Naive thymus-derived CD8-positive, alpha-beta T cell (primary cell): ENCODE data around the gene DUSP18. TPM values are rescaled to one million over a fixed set of nuclear protein-coding genes. Genes with fewer than 3 reads are reported as not detected.
"Not testable (repeated sequence)": the region's sequence is repeated elsewhere in the genome, so short reads cannot be mapped to it uniquely, and the experiment has no call there.

Source experiments
- ATAC-seq, 2 donors: fragments of 150-1000 bp; cut with Tn5 transposase in 1 of 2; sonication (Bioruptor Pico), chemical (Tn5 transposase) in 1 of 2; 1 replicate in 1 of 2; 2 replicates in 1 of 2; pipeline ENCODE4 v1.10.0; 2021; ENCODE audit warnings: mild to moderate bottlenecking in 2 of 2, moderate library complexity in 2 of 2
- POLR2A ChIA-PET: fragments of 350-600 bp; sonication (Branson Sonifier 250); formaldehyde crosslinking; loops from one replicate; lab custom pipeline; 2021; ENCODE audit warnings: antibody characterized with exemption; lab: Charles Lee
- DNase-seq, 10 donors: peaks; one replicate each; pipeline versions ENCODE4 v3.0.0 to v3.0.0-alpha.2; 2020 to 2022
- H3K27ac Mint-ChIP-seq, 10 donors: one replicate each; pipeline ENCODE4 v1.8.0; 2020 to 2022; ENCODE audit warnings: mild to moderate bottlenecking in 10 of 10, mixed read lengths in 10 of 10, moderate library complexity in 4 of 10, inconsistent platforms in 1 of 10
- H3K27me3 Mint-ChIP-seq, 5 donors: one replicate each; pipeline ENCODE4 v1.8.0; 2021 to 2022; ENCODE audit warnings: mixed read lengths in 5 of 5
- H3K36me3 Mint-ChIP-seq, 3 donors: one replicate each; pipeline ENCODE4 v1.8.0; 2020 to 2022; ENCODE audit warnings: mixed read lengths in 3 of 3, mild to moderate bottlenecking in 2 of 3, inconsistent platforms in 1 of 3
- H3K4me1 Mint-ChIP-seq, 4 donors: one replicate each; pipeline ENCODE4 v1.8.0; 2021 to 2022; ENCODE audit warnings: mixed read lengths in 4 of 4
- H3K4me3 Mint-ChIP-seq, 10 donors: one replicate each; pipeline ENCODE4 v1.8.0; 2020 to 2022; ENCODE audit warnings: mild to moderate bottlenecking in 10 of 10, mixed read lengths in 10 of 10, moderate library complexity in 6 of 10, inconsistent platforms in 1 of 10
- H3K9me3 Mint-ChIP-seq, 9 donors: one replicate each; pipeline ENCODE4 v1.8.0; 2020 to 2022; ENCODE audit warnings: mixed read lengths in 9 of 9, mild to moderate bottlenecking in 3 of 9, inconsistent platforms in 1 of 9, moderate library complexity in 1 of 9
- polyA plus RNA-seq, 3 donors: library from polyadenylated mRNA; unstranded; fragments of 300-500 nt; fragmentation: Illumina TruSeq; gene quantifications; one replicate each; pipeline ENCODE4 v1.2.3, GENCODE V29; 2021
- total RNA-seq, 8 experiments: library from RNA in 2 of 8; stranded (reverse) in 2 of 8; gene quantifications; one replicate each; pipeline ENCODE4 v1.2.3 and lab custom pipeline; 2021 to 2026

Gene DUSP18
- total and polyA plus RNA-seq, 5 experiments from 2014 or later, result 5.1 to 18.6 (median 7.8) TPM

DNA sequence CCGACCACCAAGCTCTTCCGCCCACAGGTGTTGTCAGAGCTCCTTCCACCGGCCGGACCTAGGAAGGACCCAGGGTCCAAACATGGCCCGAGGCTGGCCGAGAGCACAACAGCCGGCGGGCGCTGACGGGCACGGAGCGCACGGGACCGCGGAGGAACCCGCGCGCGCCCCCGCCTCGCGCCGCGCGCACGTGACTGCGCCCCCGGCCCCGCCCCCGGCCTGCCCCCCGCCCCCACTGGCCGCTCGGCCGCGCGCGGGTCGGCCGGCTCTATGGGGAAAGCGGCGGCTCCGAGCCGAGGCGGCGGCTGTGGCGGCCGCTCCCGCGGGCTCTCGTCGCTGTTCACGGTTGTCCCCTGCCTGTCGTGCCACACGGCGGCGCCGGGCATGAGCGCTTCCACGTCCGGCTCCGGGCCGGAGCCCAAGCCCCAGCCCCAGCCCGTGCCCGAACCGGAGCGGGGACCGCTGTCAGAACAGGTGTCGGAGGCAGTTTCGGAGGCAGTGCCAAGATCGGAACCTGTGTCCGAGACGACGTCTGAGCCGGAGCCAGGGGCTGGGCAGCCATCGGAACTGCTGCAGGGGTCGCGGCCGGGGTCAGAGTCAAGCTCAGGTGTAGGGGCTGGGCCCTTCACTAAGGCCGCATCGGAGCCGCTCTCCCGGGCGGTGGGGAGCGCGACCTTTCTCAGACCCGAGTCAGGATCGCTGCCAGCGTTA lies 27.1 kb upstream of the DUSP18 start, which contains the start of gene OSBP2:
Gene OSBP2, plus strand, starts transcription at position 235 of the 711 bp plus-strand sequence. Its CDS starts 36 bp downstream, at position 271.
- peak within 1 kb of the TSS; percentile 89 to 96 (median 94) for H3K4me3 Mint-ChIP-seq
- POLR2A ChIA-PET, result interaction anchor here (0.6 to 1.1 kb wide), 3 partner anchors 56 to 599 kb away, joined by 3 to 5 read pairs (median 5); no protein-coding TSS in a partner anchor

GRCh38 chr22:30694171-30694639 lies 26.5 kb upstream of the DUSP18 start:
- Mint-ChIP-seq H3K9me3 (no peaks in the 10 kb centered on the region), H3K36me3 (no peaks in the 10 kb centered on the region), H3K4me1 (peaks cover 5 to 28% (median 13%) of the 10 kb centered on the region in 4 donors), H3K27ac (peak overlapping the region; percentile 61 to 94 (median 86)), H3K27me3 (peaks cover 0 to 16% (median 3%) of the 10 kb centered on the region in 5 donors), H3K4me3 (peak overlapping the region; percentile 89 to 96 (median 94))
- POLR2A ChIA-PET, result interaction anchor here (0.6 to 1.1 kb wide), 3 partner anchors 58 to 600 kb away, joined by 3 to 5 read pairs (median 4); no protein-coding TSS in a partner anchor
- DNase-seq (peak; percentile 30 to 77 (median 50)), ATAC-seq (peak; percentile 79 to 82)

More for the DNA sequence above, 27.1 kb upstream of the DUSP18 start, which contains the start of gene OSBP2:
- Mint-ChIP-seq H3K27ac (peak within 1 kb of the TSS; percentile 61 to 94 (median 86)), H3K4me1 (peaks cover 5 to 26% (median 13%) of the 10 kb centered on the region in 4 donors), H3K36me3 (no peaks in the 10 kb centered on the region), H3K9me3 (no peaks in the 10 kb centered on the region), H3K27me3 (peaks cover 0 to 16% (median 3%) of the 10 kb centered on the region in 5 donors)
- DNase-seq, result peak in 8 of 10 donors; percentile 5 to 33 (median 22)
- peak; percentile 64 to 72 for ATAC-seq

DNA sequence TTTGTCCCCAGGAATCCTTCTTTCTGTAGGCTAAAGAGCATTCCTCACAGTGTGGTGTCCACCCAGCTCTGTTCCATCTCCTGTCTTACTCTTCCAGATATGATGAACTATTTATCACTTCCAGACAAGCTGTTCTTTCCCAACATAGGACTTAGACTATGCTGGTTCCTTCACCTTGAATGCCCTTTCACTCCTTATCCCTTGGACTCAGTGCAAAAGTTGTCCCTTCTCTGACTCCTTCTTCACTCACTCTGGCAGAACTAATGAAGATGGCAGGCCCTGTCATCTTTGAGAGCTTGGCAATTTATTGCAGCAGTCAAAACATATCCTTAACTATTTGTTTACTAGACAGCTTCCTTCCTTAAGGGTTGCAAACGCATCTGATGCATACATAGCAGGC lies 23.5 kb upstream of the DUSP18 start:
- H3K36me3 Mint-ChIP-seq, result no peaks in the 10 kb centered on the region
- no peaks in the 10 kb centered on the region for H3K9me3 Mint-ChIP-seq
- H3K4me3 Mint-ChIP-seq, result no peak overlapping the region
- H3K27ac Mint-ChIP-seq, result peak overlapping the region in 1 of 10 donors; percentile 13
- DNase-seq (no peak), ATAC-seq (no peak)
- H3K4me1 Mint-ChIP-seq, result peaks cover 5 to 23% (median 13%) of the 10 kb centered on the region in 4 donors
- H3K27me3 Mint-ChIP-seq, result peaks cover 0 to 16% (median 3%) of the 10 kb centered on the region in 5 donors
- POLR2A ChIA-PET, result interaction anchor here (0.5 to 0.6 kb wide), 2 partner anchors 12 to 206 kb away, joined by 3 read pairs; no protein-coding TSS in a partner anchor

DNA sequence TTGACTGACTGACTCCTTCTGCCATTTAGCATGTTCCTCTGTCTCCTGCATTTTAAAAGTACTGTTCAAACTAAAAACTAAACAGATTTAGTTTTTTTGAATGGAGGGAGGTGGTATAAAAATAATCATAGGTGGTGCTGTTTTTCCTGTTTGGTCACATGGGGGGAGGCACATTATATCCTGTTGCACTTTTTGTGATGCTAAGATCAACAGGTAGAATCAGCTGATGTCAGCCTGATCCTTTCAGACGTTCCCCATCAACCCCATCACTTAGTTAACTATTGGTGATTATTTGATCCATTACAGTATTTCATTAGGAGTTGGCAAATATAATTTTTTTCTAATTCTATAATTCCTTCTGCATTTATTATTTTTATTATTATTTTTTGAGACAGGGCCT lies 21.9 kb upstream of the DUSP18 start:
- Mint-ChIP-seq H3K27me3 (peaks cover 0 to 15% (median 3%) of the 10 kb centered on the region in 5 donors), H3K27ac (no peak overlapping the region), H3K4me3 (no peak overlapping the region), H3K36me3 (no peaks in the 10 kb centered on the region), H3K9me3 (no peaks in the 10 kb centered on the region), H3K4me1 (peaks cover 0 to 13% (median 6%) of the 10 kb centered on the region in 4 donors)
- POLR2A ChIA-PET, result no interaction called here
- no peak for ATAC-seq
- no peak for DNase-seq

- Mint-ChIP-seq H3K27ac (no peak overlapping the region), H3K4me3 (no peak overlapping the region), H3K27me3 (peaks cover 0 to 11% (median 3%) of the 10 kb centered on the region in 5 donors), H3K4me1 (peaks cover 0 to 2% (median 0%) of the 10 kb centered on the region in 4 donors), H3K9me3 (no peaks in the 10 kb centered on the region), H3K36me3 (no peaks in the 10 kb centered on the region)
- DNase-seq (no peak), ATAC-seq (no peak)
- POLR2A ChIA-PET, result no interaction called here
Measured at GRCh38 chr22:30687358-30687757, 19.7 kb upstream of the DUSP18 start.

DNA sequence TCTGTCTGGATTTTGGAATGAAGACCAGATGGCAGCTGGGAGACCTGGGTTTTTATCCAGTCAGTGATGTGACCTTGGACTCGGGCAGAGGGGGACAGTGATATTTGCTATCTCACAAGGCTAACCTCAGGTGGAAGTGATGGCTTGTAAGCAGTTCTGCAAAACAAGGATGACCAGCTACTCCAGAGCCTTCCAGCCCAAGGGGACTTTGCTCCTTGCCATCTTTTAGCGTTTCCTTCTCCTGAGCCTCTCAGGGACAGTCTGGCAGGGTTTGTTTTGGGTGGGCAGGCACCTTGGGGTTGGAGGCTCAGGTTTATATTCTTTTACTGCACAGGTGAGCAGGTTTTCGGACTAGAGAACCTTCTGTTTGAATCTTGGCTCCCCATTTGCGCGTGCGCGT lies 17.5 kb upstream of the DUSP18 start:
- peaks cover 0 to 9% (median 0%) of the 10 kb centered on the region in 5 donors for H3K27me3 Mint-ChIP-seq
- no peak overlapping the region for H3K27ac Mint-ChIP-seq
- POLR2A ChIA-PET, result no interaction called here
- no peaks in the 10 kb centered on the region for H3K36me3 Mint-ChIP-seq
- H3K4me3 Mint-ChIP-seq, result no peak overlapping the region
- no peak for DNase-seq
- H3K9me3 Mint-ChIP-seq, result no peaks in the 10 kb centered on the region
- H3K4me1 Mint-ChIP-seq, result peaks cover 0 to 2% (median 0%) of the 10 kb centered on the region in 4 donors
- no peak for ATAC-seq

GRCh38 chr22:30681831-30682230 lies 14.2 kb upstream of the DUSP18 start:
- POLR2A ChIA-PET, result no interaction called here
- H3K27ac Mint-ChIP-seq, result no peak overlapping the region
- no peak for ATAC-seq

GRCh38 chr22:30680991-30681770 lies 13.5 kb upstream of the DUSP18 start:
- POLR2A ChIA-PET, result no interaction called here
- ATAC-seq (no peak), DNase-seq (no peak)
- Mint-ChIP-seq H3K9me3 (no peaks in the 10 kb centered on the region), H3K4me1 (no peaks in the 10 kb centered on the region), H3K27ac (no peak overlapping the region), H3K27me3 (peaks cover 0 to 17% (median 15%) of the 10 kb centered on the region in 5 donors), H3K36me3 (no peaks in the 10 kb centered on the region), H3K4me3 (no peak overlapping the region)

More at GRCh38 chr22:30681831-30682230, 14.2 kb upstream of the DUSP18 start:
- Mint-ChIP-seq H3K4me3 (no peak overlapping the region), H3K9me3 (no peaks in the 10 kb centered on the region), H3K36me3 (no peaks in the 10 kb centered on the region), H3K4me1 (no peaks in the 10 kb centered on the region), H3K27me3 (peaks cover 0 to 17% (median 10%) of the 10 kb centered on the region in 5 donors)
- DNase-seq, result no peak

DNA sequence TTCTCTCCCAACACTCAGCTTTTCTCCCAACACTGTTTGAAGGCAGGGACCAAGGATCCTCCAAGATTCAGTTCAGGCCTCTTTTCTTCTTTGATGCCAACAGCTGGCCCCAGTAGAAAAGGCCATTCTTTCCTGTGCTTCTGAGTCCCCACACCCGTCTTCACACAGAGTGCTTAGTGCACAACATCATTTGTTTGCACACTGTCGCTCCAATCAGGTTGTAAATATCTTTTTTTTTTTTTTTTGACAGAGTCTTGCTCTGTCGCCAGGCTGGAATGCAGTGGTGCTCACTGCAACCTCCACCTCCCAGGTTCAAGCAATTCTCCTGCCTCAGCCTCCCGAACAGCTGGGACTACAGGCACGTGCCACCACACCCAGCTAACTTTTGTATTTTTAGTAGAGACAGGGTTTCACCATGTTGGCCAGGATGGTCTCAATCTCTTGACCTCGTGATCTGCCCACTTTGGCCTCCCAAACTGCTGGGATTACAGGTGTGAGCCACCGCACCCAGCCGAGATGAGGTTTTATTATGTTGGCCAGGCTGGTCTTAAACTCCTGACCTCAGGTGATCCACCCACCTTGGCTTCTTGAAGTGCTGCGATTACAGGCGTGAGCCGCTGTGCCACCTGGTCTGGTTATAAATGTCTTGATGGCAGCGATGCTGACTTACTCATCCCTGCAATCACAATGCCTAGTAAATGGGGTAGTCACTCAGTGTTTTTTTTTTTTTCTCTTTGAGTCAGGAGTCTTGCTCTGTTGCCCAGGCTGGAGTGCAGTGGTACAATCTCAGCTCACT lies 12.4 kb upstream of the DUSP18 start:
- H3K36me3 Mint-ChIP-seq, H3K4me1 Mint-ChIP-seq, H3K9me3 Mint-ChIP-seq, ATAC-seq, DNase-seq, H3K4me3 Mint-ChIP-seq, H3K27ac Mint-ChIP-seq: not testable (repeated sequence)
- peaks cover 0 to 15% (median 14%) of the 10 kb centered on the region in 5 donors for H3K27me3 Mint-ChIP-seq
- POLR2A ChIA-PET, result interaction anchor here (0.6 kb wide), 1 partner anchor 12 kb away, joined by 3 read pairs; no protein-coding TSS in a partner anchor

DNA sequence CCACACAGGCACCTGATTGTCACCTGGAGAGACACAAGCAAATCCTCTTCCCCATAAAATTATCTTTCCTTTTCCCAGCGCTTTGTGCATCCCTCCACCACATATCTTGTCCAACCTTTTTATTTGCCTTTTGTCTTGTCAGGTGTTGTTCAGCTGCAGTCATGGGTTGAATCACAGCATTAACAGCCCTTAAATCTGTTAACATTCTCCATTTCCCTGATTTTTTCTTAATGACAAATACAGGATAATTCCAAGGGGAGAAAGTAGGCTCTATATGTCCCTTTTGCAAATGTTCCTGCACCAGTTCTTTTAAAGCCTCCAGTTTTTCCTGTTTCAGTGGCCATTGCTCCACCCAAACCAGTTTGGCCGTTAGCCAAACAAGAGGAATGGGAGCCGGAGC lies 8.9 kb upstream of the DUSP18 start:
- H3K36me3 Mint-ChIP-seq, H3K9me3 Mint-ChIP-seq, ATAC-seq, H3K4me3 Mint-ChIP-seq, H3K4me1 Mint-ChIP-seq, POLR2A ChIA-PET, DNase-seq: not testable (repeated sequence)
- Mint-ChIP-seq H3K27ac (peak overlapping the region in 1 of 10 donors; percentile 35), H3K27me3 (peaks cover 0 to 15% (median 8%) of the 10 kb centered on the region in 5 donors)

GRCh38 chr22:30675436-30675835 lies 7.8 kb upstream of the DUSP18 start:
- ATAC-seq (no peak), DNase-seq (no peak)
- Mint-ChIP-seq H3K27ac (no peak overlapping the region), H3K36me3 (no peaks in the 10 kb centered on the region), H3K27me3 (peaks cover 0 to 15% (median 8%) of the 10 kb centered on the region in 5 donors), H3K4me1 (no peaks in the 10 kb centered on the region), H3K4me3 (no peak overlapping the region), H3K9me3 (no peaks in the 10 kb centered on the region)
- POLR2A ChIA-PET, result no interaction called here

- no peak overlapping the region for H3K4me3 Mint-ChIP-seq
- no peak overlapping the region for H3K27ac Mint-ChIP-seq
- ATAC-seq (no peak), DNase-seq (no peak)
- no peaks in the 10 kb centered on the region for H3K4me1 Mint-ChIP-seq
- H3K36me3 Mint-ChIP-seq, result no peaks in the 10 kb centered on the region
- no peaks in the 10 kb centered on the region for H3K9me3 Mint-ChIP-seq
- POLR2A ChIA-PET, result no interaction called here
- H3K27me3 Mint-ChIP-seq, result peaks cover 0 to 14% (median 8%) of the 10 kb centered on the region in 5 donors
Measured at GRCh38 chr22:30674482-30674881, 6.8 kb upstream of the DUSP18 start.
